Measurements from ENCODE around the gene CNTN1.
"Not testable (repeated sequence)": the region's sequence is repeated elsewhere in the genome, so short reads cannot be mapped to it uniquely, and the experiment has no call there.

CNTN1 gene

DNA sequence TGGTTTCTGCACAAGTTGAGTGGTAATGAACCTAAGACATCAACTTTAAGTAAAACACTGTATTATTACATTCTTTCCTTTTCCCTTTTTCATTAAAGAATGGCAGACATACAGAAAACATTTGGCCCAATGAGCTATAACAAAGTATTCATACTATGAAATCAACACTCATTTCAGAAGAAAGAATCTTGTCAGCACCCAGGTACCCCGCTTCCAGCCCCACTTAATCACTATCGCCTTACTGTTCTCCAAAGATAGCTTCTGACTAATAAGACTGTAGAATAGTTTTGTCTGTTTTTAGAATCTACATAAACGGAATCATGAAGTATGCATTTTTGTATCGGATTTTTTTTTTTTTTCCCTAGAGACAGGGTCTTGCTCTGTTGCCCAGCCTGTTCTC lies 9.5 kb downstream of the CNTN1 start:
- no peak for DNase-seq

DNA sequence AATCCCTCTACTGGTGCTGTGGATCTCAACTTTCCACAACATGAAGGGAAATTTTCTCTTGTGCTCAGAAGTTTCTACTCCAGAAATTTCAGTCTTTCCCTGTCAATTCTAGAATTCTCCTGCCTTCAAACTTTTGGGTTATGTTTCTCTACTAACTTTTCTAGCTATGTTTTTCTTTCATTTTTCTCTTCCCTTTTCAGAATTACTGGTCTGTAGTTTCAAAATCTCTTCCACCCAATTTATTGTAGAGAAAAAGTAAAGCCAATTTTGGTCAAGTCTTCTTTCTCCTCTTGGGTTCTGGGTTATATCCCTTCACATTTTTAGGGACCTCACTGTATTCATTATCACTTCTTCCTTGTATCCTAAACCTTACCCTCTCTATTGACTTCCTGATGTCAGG lies 18.9 kb downstream of the CNTN1 start:
- no peak for DNase-seq

- no peak for DNase-seq
Observed at GRCh38 chr12:40714636-40715035, 22.4 kb downstream of the CNTN1 start.

DNA sequence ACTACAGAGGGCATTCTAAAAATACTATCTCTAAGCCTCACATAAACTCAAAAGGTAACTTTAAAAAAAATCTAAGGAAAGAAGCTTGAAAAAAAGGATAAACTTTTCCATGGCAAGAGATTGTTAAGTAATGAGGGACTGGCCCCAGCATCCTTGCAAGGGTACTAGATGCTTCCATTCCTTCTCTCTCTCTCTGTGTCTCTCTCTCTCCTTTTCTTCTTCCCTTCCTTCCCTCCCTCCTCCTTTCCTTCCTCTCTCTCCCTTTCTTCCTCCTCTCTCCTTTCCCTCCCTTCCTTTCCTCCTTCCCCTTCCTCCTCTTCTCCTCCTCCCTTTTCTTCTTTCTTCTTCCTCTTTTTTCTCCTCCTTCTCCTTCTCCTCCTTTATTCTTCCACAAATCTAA lies 23.8 kb downstream of the CNTN1 start:
- no peak for DNase-seq

DNA sequence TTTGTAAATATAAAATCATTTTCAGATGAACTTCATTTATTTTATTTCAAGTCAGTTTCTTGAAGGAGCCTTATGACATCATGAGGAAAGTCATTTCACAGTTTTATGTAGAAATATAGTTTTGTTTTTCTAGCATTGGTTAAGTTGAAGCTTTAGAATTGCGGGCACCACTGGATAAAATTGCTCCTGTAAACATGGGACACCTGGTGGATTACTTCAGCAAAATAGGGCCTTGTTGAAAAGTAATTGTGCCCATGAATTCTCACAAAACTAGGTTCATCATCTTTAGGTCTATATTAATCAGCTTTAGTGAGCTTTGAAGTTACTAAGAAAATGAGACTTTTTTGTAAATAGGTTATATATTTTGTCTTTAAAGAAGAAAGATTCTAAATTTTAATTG lies 25.3 kb downstream of the CNTN1 start:
- no peak for DNase-seq

GRCh38 chr12:40718878-40719372 lies 26.7 kb downstream of the CNTN1 start:
- no peak for DNase-seq

GRCh38 chr12:40723001-40723400 lies 30.8 kb downstream of the CNTN1 start:
- DNase-seq = no peak

GRCh38 chr12:40726366-40726765 lies 34.1 kb downstream of the CNTN1 start:
- no peak for DNase-seq

DNA sequence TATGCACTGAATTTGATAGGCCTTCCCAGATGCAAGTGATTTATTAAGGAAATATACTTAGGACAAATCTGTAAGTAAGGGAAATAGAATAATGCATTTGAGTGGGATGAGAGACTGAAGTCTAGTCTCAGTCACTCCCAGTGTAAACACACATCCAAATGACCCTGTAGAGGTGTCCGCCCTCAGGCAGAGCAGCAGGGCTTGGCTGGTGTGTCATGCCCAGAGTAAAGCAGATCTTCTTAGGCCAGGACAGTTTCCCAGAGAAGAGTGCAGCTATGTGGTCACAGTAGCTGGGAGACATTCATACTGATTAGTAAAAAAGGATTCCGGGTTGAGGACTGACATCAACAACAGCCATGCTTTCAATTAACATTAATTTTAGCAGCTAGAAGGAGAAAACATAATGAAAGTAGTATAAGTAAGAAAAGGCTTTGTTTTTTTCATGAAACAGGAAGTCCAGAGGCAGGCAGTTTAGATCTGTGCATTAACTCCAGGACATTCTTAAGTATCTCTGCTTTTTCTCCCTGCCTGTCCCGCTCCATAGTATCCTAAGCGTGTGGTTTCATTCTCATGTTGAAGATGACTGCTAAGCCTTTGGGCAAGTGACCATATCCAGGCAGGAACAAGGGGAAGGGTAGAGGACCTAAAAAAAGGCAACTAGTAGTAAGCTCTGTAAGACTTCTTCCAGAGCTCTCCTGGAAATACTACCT lies 35.7 kb downstream of the CNTN1 start:
- no peak for DNase-seq

DNA sequence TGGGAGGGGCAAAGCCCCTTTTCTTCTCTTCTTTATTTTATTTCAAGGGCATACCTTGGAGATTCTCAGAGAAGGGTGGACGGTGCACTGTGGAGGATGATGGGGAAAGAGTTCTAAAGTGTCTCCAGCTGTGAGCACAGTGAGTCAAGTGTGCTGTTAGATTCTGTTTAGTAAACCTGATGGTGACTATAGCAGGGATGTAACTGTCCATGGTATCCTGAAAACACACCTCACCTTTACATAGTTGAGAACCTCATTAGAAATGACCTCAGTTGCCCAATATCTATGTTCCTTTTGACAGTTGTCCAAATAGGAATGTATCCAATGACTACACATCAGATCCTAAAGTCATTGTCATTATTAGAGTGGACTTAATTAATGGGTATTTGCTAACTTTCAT lies 38.0 kb downstream of the CNTN1 start:
- DNase-seq = no peak

GRCh38 chr12:40733871-40734270 lies 41.6 kb downstream of the CNTN1 start:
- no peak for DNase-seq

GRCh38 chr12:40734276-40734675 lies 42.0 kb downstream of the CNTN1 start:
- DNase-seq = no peak

DNA sequence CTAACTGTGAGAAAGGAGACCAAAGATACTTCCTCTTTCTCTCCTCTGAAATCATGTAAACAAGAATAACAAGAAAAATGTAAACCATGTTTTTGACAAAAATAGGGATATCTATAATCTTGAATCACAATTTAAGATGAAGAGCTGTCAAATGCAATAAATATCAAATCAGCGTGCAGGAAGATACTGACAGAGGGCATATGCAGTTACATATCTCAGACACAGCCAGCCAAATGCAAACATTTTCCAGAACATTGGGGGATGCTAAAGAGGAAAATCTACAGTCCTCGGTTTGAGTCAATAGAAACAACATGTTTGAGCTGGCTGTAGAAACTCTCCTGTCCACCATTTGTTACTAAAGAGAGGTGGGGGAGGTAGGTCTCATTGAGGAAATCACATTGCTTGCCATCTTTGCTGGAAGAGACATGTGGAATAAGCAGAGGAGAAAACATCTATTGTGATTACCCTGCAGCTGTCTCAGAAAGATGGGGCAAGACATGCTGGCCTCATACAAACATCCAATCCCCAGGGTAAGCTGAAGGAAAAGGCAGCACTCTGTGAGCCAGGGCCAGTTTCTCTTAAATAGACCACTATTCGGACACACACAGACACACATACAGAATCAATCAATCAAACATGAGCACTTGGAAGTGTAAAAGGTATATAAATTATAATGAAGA lies 43.5 kb downstream of the CNTN1 start:
- no peak for DNase-seq

DNA sequence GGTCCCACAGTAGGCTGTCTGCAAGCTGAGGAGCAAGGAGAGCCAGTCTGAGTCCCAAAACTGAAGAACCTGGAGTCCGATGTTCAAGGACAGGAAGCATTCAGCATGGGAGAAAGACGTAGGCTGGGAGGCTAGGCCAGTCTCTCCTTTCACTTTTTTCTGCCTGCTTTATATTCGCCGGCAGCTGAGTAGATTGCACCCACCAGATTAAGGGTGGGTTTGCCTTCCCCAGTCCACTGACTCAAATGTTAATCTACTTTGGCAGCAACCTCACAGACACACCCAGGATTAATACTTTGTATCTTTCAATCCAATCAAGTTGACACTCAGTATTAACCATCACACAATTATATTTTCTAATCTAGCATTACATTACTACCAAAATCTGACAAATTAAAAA lies 45.2 kb downstream of the CNTN1 start:
- DNase-seq = not testable (repeated sequence)

GRCh38 chr12:40738856-40739255 lies 46.6 kb downstream of the CNTN1 start:
- DNase-seq = no peak

DNA sequence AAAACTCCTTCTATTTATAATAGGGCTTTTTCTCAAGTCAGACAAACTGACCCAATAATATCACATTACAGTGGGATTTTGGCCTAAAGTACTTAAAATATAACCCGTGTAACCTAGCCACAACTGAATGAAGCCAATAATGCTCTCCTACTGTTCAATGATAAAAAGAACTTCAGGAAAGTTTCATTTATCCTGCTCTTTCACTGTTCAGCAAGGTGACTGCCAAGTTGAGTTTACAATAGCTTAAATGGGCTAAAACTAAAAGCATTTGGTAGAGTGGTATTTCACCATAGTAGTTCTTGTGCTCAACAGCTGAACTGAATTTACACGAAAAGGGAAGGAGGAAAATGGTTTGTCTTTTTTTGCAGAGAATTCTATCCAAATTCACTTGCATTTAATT lies 49.8 kb downstream of the CNTN1 start:
- DNase-seq = no peak

DNA sequence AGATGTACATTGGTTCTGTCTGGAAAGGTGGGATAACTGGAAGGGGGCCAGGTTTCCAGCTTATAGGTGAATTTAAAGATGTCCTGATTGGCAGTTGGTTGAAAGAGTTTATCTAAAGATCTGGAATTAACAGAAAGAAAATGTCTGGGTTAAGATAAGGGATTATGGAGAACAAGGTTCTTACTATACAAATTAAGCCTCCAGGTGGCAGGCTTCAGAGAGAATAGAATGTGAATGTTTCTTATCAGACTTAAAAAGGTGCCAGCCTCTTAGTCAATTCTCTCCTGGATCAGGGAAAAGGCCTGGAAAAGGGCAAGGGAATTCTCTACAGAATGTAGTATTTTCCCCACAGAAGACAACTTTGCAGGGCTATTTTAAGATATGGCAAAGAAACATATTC lies 53.1 kb downstream of the CNTN1 start:
- DNase-seq = no peak

DNA sequence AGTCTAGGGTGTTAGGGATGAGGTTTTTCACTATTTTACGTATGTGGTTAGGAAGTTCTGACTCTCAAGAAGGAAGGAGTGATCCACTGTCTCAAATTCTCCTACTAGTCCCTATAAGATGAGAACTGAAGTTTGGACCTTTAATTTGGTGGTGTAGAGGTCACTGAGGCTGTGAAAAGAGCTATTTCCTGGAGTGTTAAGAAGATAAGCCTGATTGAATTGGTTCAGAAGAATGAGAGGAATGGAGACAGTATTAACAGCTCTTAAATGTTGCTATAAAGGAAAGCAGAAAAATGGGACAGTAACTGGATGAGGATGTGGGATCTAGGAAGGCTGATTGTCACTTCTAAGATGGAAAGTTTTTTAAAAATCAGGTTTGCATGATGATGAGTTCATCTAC lies 57.6 kb downstream of the CNTN1 start:
- DNase-seq = no peak

GRCh38 chr12:40752011-40752410 lies 59.8 kb downstream of the CNTN1 start:
- DNase-seq = no peak

GRCh38 chr12:40760821-40761220 lies 68.6 kb downstream of the CNTN1 start:
- DNase-seq = no peak

GRCh38 chr12:40762072-40762471 lies 69.8 kb downstream of the CNTN1 start:
- no peak for DNase-seq

GRCh38 chr12:40768125-40768864 lies 76.1 kb downstream of the CNTN1 start:
- no peak for DNase-seq

- DNase-seq = no peak
Observed at GRCh38 chr12:40769846-40770245, 77.6 kb downstream of the CNTN1 start.

- no peak for DNase-seq
Observed at GRCh38 chr12:40770781-40771180, 78.5 kb downstream of the CNTN1 start.

Data from CD4-positive, alpha-beta T cell treated with Interleukin-21 for 1 hour (primary cell).